Upper lobe of left lung (tissue), 4 donors: Measurements from ENCODE around the gene SIAH3.

Source experiments
- POLR2A ChIP-seq, 4 donors: fragments of 450-650 bp; IDR thresholded peaks; one replicate each; pipeline ENCODE4 v1.5.1; 2016 to 2017; ENCODE audit warnings: antibody characterized with exemption in 4 of 4, mild to moderate bottlenecking in 2 of 4
- POLR2AphosphoS5 ChIP-seq, 2 donors: sonication (generic); formaldehyde crosslinking; IDR thresholded peaks; one replicate each; pipeline ENCODE4 v1.5.1; 2017; ENCODE audit warnings: antibody characterized with exemption in 2 of 2
- TF ChIP-seq, protein P1 (sequence below), 6 experiments: fragments of 450-650 bp in 4 of 6; fragments of 200-600 bp in 2 of 6; sonication (generic) in 2 of 6; IDR thresholded peaks; one replicate each; pipeline ENCODE4 v1.5.1; 2016 to 2019; ENCODE audit warnings: antibody characterized with exemption in 6 of 6

DNA sequence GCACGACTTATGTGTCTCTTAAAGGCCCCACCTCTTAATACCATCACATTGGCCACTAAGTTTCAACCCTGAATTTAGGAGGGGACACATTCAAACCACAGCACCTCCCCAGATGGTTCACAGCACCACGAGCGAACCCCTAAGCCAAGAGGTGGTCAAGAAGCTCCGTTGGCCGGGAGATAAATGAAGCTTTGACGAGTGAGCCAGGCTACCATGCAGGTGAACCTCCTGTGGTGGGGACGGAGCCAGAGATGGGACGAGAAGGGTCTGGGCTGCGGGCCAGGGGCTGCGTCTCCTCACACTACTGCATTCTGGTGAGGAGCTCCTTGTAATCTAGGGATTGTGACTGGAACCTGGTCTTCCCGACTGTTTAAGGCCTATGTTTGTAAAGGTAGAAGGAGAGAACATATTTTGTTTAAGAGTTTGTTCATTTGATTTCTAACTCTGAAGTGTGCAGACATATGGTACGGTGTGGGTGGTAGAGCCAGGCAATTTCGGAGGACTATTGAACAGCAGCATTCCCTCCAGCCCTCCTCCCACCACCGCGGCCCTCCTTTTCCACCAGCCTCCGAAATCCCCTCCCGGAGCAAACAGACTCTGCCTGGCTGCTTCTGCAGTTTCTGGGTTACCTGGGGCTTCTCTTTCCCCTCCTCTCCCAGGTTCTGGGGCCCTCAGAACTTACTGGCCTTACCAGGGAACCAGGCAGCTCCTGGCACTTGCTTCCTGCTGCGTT lies 31.3 kb downstream of the SIAH3 start:
- TF ChIP-seq, protein P1, sequence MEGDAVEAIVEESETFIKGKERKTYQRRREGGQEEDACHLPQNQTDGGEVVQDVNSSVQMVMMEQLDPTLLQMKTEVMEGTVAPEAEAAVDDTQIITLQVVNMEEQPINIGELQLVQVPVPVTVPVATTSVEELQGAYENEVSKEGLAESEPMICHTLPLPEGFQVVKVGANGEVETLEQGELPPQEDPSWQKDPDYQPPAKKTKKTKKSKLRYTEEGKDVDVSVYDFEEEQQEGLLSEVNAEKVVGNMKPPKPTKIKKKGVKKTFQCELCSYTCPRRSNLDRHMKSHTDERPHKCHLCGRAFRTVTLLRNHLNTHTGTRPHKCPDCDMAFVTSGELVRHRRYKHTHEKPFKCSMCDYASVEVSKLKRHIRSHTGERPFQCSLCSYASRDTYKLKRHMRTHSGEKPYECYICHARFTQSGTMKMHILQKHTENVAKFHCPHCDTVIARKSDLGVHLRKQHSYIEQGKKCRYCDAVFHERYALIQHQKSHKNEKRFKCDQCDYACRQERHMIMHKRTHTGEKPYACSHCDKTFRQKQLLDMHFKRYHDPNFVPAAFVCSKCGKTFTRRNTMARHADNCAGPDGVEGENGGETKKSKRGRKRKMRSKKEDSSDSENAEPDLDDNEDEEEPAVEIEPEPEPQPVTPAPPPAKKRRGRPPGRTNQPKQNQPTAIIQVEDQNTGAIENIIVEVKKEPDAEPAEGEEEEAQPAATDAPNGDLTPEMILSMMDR (IDR thresholded peaks at IDR 0.05) = no peak
- TF ChIP-seq POLR2A (IDR thresholded peaks at IDR 0.05) (no peak), POLR2AphosphoS5 (IDR thresholded peaks at IDR 0.05) (no peak)
